ENCODE data around the gene GBP4.

GBP4 gene

DNA sequence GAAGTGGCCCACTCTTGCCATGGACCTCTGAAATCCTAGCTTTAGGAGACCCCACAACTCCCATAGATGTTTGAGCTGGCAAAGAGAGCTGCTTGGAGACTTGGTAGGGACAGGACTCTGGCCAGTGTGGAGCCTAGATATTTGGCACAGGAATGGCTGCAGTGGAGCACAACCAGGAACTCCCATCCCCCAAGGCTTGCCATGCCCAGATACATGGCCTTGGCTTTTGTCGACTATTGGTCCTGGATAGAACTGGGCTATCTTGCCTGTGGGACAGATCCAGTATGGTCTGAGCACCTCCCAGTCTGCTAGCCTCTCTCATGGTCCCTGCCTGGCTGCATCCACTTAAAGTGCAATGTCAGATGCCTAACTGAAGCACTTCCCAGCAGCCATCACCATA lies 65.0 kb downstream of the GBP4 start:
- TF ChIP-seq MYC (IDR thresholded peaks at IDR 0.05; ENCODE audit: low read depth, low read length) (no peak), POLR2A (IDR thresholded peaks at IDR 0.05; ENCODE audit: extremely low read depth, insufficient read length) (no peak)
- TF ChIP-seq, protein P1, sequence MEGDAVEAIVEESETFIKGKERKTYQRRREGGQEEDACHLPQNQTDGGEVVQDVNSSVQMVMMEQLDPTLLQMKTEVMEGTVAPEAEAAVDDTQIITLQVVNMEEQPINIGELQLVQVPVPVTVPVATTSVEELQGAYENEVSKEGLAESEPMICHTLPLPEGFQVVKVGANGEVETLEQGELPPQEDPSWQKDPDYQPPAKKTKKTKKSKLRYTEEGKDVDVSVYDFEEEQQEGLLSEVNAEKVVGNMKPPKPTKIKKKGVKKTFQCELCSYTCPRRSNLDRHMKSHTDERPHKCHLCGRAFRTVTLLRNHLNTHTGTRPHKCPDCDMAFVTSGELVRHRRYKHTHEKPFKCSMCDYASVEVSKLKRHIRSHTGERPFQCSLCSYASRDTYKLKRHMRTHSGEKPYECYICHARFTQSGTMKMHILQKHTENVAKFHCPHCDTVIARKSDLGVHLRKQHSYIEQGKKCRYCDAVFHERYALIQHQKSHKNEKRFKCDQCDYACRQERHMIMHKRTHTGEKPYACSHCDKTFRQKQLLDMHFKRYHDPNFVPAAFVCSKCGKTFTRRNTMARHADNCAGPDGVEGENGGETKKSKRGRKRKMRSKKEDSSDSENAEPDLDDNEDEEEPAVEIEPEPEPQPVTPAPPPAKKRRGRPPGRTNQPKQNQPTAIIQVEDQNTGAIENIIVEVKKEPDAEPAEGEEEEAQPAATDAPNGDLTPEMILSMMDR (IDR thresholded peaks at IDR 0.05; ENCODE audit: low read depth, low read length) = no peak
- TF ChIP-seq, protein P2, sequence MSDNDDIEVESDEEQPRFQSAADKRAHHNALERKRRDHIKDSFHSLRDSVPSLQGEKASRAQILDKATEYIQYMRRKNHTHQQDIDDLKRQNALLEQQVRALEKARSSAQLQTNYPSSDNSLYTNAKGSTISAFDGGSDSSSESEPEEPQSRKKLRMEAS (IDR thresholded peaks at IDR 0.05; ENCODE audit: low read depth, low read length) = no peak
- DNase-seq (ENCODE audit: low read depth) = no peak

More for the DNA sequence above, 65.0 kb downstream of the GBP4 start:
- H3K4me3 ChIP-seq (ENCODE audit: low read depth, low read length) = no peak overlapping the region

Measured in NB4 (cell line).